NB4 (cell line): Measurements from ENCODE around the gene CBFA2T3.
A peak's percentile ranks its signal among the peaks of the same experiment; 100 is the strongest.

Experiments used
- DNase-seq: peaks from one replicate; pipeline ENCODE4 v3.0.0; 2010; ENCODE audit warnings: low read depth
- H3K4me3 ChIP-seq: one replicate; pipeline ENCODE4 v1.5.1; 2011; ENCODE audit warnings: mild to moderate bottlenecking, low read depth, low read length, moderate library complexity
- MYC ChIP-seq: IDR thresholded peaks from 2 replicates; pipeline ENCODE4 v1.6.1; 2011; ENCODE audit warnings: low read depth, low read length
- POLR2A ChIP-seq: IDR thresholded peaks from 2 replicates; pipeline ENCODE4 v1.6.1; 2011; ENCODE audit warnings: mild to moderate bottlenecking; ENCODE audit not compliant: insufficient read length; ENCODE audit errors: extremely low read depth
- TF ChIP-seq, protein P1 (sequence below): IDR thresholded peaks from 2 replicates; pipeline ENCODE4 v1.6.1; 2011; ENCODE audit warnings: low read depth, low read length
- TF ChIP-seq, protein P2 (sequence below): IDR thresholded peaks from one replicate; pipeline ENCODE4 v1.5.1; 2012; ENCODE audit warnings: low read depth, low read length

CBFA2T3 gene

DNA sequence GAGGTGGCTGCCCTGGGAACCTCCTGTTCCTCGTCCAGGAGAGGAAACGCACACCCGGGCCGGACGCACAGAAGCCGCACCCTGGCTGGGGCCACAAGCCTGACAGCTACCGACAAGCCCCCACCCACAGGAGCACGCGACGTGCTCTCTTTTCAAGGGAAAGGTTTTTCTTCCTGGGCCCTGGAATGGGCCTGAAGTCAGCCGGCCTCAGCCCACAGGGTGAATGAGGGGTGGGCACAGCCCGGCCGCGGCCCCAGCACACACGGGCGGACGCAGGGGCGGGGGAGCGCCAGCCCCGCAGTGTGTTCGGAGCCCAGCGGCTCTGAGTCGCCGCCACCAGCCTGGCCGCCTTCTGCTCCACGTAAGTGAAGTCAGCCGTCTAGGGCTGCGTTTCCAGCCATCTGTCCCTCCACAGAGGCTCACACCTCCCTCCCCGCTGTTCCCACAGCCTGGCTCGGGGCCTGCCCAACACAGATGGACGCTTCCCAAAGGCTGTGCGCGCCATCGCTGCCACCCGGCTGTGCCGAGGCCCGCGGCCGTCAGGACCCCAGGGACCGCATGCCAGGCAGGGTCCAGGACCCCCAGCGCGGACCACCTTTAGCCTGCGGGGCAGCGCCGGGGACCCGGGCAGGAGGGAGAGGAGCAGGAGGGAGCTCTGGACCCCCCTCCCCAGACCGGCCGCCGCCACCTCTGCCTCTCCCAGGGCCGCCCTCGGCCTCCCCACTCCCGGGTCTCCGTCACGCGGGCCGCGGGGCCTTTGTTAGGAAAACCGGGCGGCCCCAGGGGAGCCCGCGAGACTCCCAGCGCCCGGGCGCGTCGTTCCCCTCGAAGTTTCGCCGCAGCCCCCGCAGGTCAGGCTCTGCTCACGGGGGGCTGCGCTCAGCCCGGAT is 36.8 kb downstream of the CBFA2T3 start:
- TF ChIP-seq POLR2A, result no peak
- no peak for TF ChIP-seq MYC
- TF ChIP-seq, protein P1, sequence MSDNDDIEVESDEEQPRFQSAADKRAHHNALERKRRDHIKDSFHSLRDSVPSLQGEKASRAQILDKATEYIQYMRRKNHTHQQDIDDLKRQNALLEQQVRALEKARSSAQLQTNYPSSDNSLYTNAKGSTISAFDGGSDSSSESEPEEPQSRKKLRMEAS, result no peak
- TF ChIP-seq, protein P2, sequence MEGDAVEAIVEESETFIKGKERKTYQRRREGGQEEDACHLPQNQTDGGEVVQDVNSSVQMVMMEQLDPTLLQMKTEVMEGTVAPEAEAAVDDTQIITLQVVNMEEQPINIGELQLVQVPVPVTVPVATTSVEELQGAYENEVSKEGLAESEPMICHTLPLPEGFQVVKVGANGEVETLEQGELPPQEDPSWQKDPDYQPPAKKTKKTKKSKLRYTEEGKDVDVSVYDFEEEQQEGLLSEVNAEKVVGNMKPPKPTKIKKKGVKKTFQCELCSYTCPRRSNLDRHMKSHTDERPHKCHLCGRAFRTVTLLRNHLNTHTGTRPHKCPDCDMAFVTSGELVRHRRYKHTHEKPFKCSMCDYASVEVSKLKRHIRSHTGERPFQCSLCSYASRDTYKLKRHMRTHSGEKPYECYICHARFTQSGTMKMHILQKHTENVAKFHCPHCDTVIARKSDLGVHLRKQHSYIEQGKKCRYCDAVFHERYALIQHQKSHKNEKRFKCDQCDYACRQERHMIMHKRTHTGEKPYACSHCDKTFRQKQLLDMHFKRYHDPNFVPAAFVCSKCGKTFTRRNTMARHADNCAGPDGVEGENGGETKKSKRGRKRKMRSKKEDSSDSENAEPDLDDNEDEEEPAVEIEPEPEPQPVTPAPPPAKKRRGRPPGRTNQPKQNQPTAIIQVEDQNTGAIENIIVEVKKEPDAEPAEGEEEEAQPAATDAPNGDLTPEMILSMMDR, result no peak
- peak overlapping the region; percentile 60 for H3K4me3 ChIP-seq
- peak; percentile 76 for DNase-seq

DNA sequence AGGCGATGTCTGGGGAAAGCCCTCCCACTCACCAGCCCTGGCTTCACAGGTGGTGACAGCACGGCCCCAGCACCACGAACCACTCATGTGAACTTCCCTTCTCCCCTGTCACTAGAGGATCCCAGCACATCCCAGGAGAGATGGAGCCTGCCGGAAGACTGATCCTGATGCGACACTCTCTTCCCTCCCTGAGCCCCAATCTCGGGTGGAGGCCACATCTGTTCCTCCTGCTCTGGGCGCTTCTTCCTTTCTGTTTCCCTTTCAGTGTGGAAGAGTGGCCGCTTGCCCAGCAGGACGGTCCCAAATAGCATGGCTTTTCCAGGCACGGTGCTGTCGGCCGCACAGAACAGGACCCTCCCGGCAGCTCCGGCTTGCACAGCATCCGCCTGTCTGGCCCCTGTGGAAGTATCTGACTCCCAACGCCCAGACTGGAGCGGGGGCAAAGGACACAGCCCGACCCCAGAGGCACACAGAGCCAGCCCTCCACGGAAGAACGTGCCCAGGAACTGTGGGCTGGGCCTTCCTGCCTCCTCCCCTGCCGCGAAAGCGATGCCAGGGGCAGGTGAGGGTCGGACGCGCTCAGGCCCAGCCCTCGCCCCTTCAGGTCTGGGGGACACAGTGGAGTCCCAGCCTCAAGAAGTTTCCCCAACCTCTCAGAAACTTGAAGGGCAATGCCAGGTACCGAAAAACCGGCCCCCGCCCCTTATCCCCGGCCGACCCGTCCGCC is 37.6 kb downstream of the CBFA2T3 start:
- no peak for DNase-seq
- peak overlapping the region; percentile 60 for H3K4me3 ChIP-seq

DNA sequence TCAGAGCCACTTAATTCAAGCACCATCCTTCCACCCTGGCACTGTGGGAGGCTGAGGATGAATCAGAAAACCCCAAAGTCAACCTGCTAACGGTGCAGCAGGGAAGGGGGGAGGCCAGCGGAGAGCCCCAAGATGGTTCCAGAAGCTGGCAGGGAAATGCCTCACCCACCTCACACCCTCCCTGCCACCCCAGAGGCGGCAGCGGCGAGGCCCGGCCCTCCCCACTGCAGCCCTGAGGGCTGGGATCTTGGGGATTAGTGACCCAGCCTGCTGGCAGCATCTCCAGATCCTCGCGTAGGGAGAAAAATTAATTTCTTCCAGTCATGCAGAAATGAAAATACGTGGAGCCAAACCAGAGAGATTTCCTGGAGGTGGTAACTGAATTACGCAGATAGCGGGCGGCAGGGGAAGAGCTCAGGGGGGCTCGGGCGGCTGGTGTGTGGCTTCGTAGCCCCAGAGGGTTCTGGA is 38.2 kb downstream of the CBFA2T3 start:
- TF ChIP-seq MYC (no peak), POLR2A (no peak)
- TF ChIP-seq, protein P2, result no peak
- TF ChIP-seq, protein P1, result no peak
- DNase-seq, result no peak
- H3K4me3 ChIP-seq, result peak overlapping the region; percentile 60

More for the DNA sequence above, 37.6 kb downstream of the CBFA2T3 start:
- TF ChIP-seq POLR2A, result no peak
- TF ChIP-seq, protein P1, result no peak
- TF ChIP-seq MYC, result no peak
- TF ChIP-seq, protein P2, result no peak

DNA sequence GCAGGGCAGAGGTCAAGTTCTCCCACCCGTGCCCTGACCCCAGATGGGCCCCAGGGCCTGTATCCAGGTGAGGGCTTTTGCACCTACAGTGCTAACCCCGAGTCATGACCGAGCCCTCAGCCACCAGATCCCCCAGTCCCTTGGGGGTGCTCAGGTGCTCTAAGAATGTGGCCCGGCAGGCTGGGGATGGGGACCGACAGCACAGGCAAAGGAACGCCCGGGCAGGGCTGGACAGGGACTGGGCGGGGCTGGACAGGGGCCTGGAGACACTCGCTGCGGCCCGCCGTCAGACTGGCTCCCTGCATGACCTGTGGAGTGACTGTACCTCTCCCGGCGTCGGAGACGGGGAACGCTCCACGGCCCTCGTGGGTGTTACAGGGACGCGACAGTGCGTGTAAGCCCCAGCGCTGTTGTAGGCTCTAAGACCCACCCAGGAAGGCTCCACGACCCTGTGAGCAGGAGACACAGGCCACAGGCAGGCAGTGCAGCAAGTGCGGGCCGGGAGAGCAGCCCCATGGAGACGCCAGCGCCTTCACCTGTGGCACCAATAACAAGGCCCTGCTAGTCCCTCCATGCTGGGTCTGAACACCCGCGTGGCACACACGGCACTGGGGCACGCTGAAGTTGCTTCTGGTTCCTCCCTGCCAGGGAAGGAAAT is 38.8 kb downstream of the CBFA2T3 start:
- no peak overlapping the region for H3K4me3 ChIP-seq
- TF ChIP-seq, protein P2, result no peak
- TF ChIP-seq, protein P1, result no peak
- TF ChIP-seq POLR2A (no peak), MYC (no peak)
- no peak for DNase-seq

DNA sequence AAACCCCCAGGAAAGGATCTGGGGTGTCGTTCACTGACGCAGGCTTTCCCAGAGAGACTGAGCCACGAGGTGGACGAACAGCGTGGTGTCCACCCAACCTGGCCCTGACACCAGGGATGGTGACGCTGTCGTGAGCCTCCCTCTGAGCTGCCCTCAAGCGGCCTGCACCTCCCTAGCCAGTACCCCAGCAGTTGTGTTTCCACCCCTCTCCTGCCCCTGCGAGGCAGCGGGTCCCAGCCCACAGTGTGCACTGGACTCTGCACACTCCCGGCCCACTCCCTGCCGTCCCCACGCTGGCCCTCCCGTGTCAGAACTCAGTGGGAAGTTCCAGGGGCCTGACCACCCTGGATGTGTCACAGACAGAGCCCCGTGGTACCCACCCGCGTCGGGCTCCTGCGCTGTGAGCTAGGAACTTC is 39.8 kb downstream of the CBFA2T3 start:
- no peak for TF ChIP-seq POLR2A
- TF ChIP-seq, protein P1, result no peak
- TF ChIP-seq, protein P2, result no peak
- TF ChIP-seq MYC, result no peak
- DNase-seq, result no peak
- H3K4me3 ChIP-seq, result peak overlapping the region; percentile 32
